Skeletal muscle tissue (tissue), 4 donors: Measurements from ENCODE around the gene RUVBL1. TPM values are rescaled to one million over a fixed set of nuclear protein-coding genes. Genes with fewer than 3 reads are reported as not detected.

Experiments used
- H3K27ac ChIP-seq: one replicate; pipeline ENCODE4 v1.7.0; 2013; ENCODE audit warnings: mild to moderate bottlenecking, low read depth, low read length, inconsistent platforms
- H3K27me3 ChIP-seq, 3 donors: one replicate each; pipeline ENCODE4 v1.7.0; 2013; ENCODE audit warnings: low read length in 3 of 3; ENCODE audit not compliant: control insufficient read depth in 3 of 3, insufficient read depth in 3 of 3
- H3K36me3 ChIP-seq, 3 donors: one replicate each; pipeline ENCODE4 v1.7.0; 2013; ENCODE audit warnings: low read length in 3 of 3; ENCODE audit not compliant: control insufficient read depth in 3 of 3, insufficient read depth in 3 of 3
- H3K4me1 ChIP-seq, 3 donors: one replicate each; pipeline ENCODE4 v1.7.0; 2013; ENCODE audit warnings: low read length in 3 of 3, mild to moderate bottlenecking in 3 of 3; ENCODE audit not compliant: control insufficient read depth in 3 of 3, insufficient read depth in 3 of 3
- H3K4me3 ChIP-seq, 3 donors: one replicate each; pipeline ENCODE4 v1.7.0; 2013; ENCODE audit warnings: low read length in 3 of 3
- H3K9ac ChIP-seq, 3 donors: one replicate each; pipeline ENCODE4 v1.7.0; 2013; ENCODE audit warnings: low read length in 3 of 3, mild to moderate bottlenecking in 3 of 3, moderate library complexity in 2 of 3, low read depth in 1 of 3
- H3K9me3 ChIP-seq, 3 donors: one replicate each; pipeline ENCODE4 v1.7.0; 2013; ENCODE audit warnings: low read length in 3 of 3; ENCODE audit not compliant: control insufficient read depth in 3 of 3
- total RNA-seq: library from RNA; depleted of rRNA; stranded (reverse); fragments of >200 nt; gene quantifications from one replicate; pipeline ENCODE4 v1.2.3, GENCODE V29; 2014
- donor health status: Osteomylitis.

Gene RUVBL1
- total RNA-seq, 1 donor from 2014 or later = 39.1 TPM

- H3K9me3 ChIP-seq = no peaks in the 10 kb centered on the region
- H3K27ac ChIP-seq = no peak overlapping the region
- no peak overlapping the region for H3K9ac ChIP-seq
- H3K27me3 ChIP-seq = no peaks in the 10 kb centered on the region
- peaks cover 9 to 36% (median 24%) of the 10 kb centered on the region in 3 donors for H3K4me1 ChIP-seq
- no peak overlapping the region for H3K4me3 ChIP-seq
- H3K36me3 ChIP-seq = peaks cover 57 to 64% (median 60%) of the 10 kb centered on the region in 3 donors
Measured at GRCh38 chr3:128071771-128072453, 51.7 kb downstream of the RUVBL1 start.

GRCh38 chr3:128070898-128071591 lies 52.6 kb downstream of the RUVBL1 start:
- Histone ChIP-seq H3K9me3 (no peaks in the 10 kb centered on the region), H3K4me1 (peaks cover 8 to 30% (median 20%) of the 10 kb centered on the region in 3 donors), H3K27ac (no peak overlapping the region), H3K27me3 (no peaks in the 10 kb centered on the region), H3K36me3 (peaks cover 66 to 72% (median 68%) of the 10 kb centered on the region in 3 donors), H3K9ac (peak overlapping the region in 1 of 3 donors; percentile 25), H3K4me3 (no peak overlapping the region)

- Histone ChIP-seq H3K4me3 (no peak overlapping the region), H3K9me3 (no peaks in the 10 kb centered on the region)
Measured at GRCh38 chr3:128069271-128069670, 54.3 kb downstream of the RUVBL1 start.

GRCh38 chr3:128068156-128068620 lies 55.4 kb downstream of the RUVBL1 start:
- H3K9ac ChIP-seq = no peak overlapping the region
- H3K9me3 ChIP-seq = no peaks in the 10 kb centered on the region
- no peak overlapping the region for H3K27ac ChIP-seq
- H3K4me3 ChIP-seq = no peak overlapping the region
- H3K4me1 ChIP-seq = peaks cover 0 to 17% (median 7%) of the 10 kb centered on the region in 3 donors
- H3K27me3 ChIP-seq = no peaks in the 10 kb centered on the region
- peaks cover 88 to 92% (median 88%) of the 10 kb centered on the region in 3 donors for H3K36me3 ChIP-seq

More at GRCh38 chr3:128069271-128069670, 54.3 kb downstream of the RUVBL1 start:
- peaks cover 79 to 88% (median 80%) of the 10 kb centered on the region in 3 donors for H3K36me3 ChIP-seq
- H3K27ac ChIP-seq = no peak overlapping the region
- no peak overlapping the region for H3K9ac ChIP-seq
- H3K4me1 ChIP-seq = peaks cover 0 to 17% (median 8%) of the 10 kb centered on the region in 3 donors
- H3K27me3 ChIP-seq = no peaks in the 10 kb centered on the region

- peaks cover 0 to 14% (median 4%) of the 10 kb centered on the region in 3 donors for H3K4me1 ChIP-seq
- no peak overlapping the region for H3K27ac ChIP-seq
- no peak overlapping the region for H3K4me3 ChIP-seq
- H3K27me3 ChIP-seq = no peaks in the 10 kb centered on the region
- no peak overlapping the region for H3K9ac ChIP-seq
- peaks cover 85 to 92% (median 90%) of the 10 kb centered on the region in 3 donors for H3K36me3 ChIP-seq
- no peaks in the 10 kb centered on the region for H3K9me3 ChIP-seq
Measured at GRCh38 chr3:128067489-128067888, 56.1 kb downstream of the RUVBL1 start.

GRCh38 chr3:128066676-128067075 lies 56.9 kb downstream of the RUVBL1 start:
- Histone ChIP-seq H3K9me3 (no peaks in the 10 kb centered on the region), H3K4me3 (no peak overlapping the region), H3K9ac (no peak overlapping the region), H3K27me3 (no peaks in the 10 kb centered on the region), H3K27ac (no peak overlapping the region), H3K4me1 (peaks cover 0 to 8% (median 2%) of the 10 kb centered on the region in 3 donors), H3K36me3 (peaks cover 85 to 93% (median 90%) of the 10 kb centered on the region in 3 donors)

- no peak overlapping the region for H3K27ac ChIP-seq
- no peaks in the 10 kb centered on the region for H3K9me3 ChIP-seq
- no peaks in the 10 kb centered on the region for H3K27me3 ChIP-seq
- no peak overlapping the region for H3K9ac ChIP-seq
- H3K36me3 ChIP-seq = peaks cover 86 to 93% (median 92%) of the 10 kb centered on the region in 3 donors
- H3K4me1 ChIP-seq = peaks cover 0 to 7% (median 2%) of the 10 kb centered on the region in 3 donors
- H3K4me3 ChIP-seq = no peak overlapping the region
Measured at GRCh38 chr3:128066114-128066513, 57.5 kb downstream of the RUVBL1 start.

GRCh38 chr3:128064962-128065361 lies 58.6 kb downstream of the RUVBL1 start:
- H3K27ac ChIP-seq = no peak overlapping the region
- H3K9ac ChIP-seq = no peak overlapping the region
- H3K36me3 ChIP-seq = peaks cover 86 to 93% (median 92%) of the 10 kb centered on the region in 3 donors
- H3K27me3 ChIP-seq = no peaks in the 10 kb centered on the region
- no peak overlapping the region for H3K4me3 ChIP-seq
- no peaks in the 10 kb centered on the region for H3K9me3 ChIP-seq
- peaks cover 0 to 4% (median 2%) of the 10 kb centered on the region in 3 donors for H3K4me1 ChIP-seq

GRCh38 chr3:128063865-128064264 lies 59.7 kb downstream of the RUVBL1 start:
- no peak overlapping the region for H3K27ac ChIP-seq
- H3K4me3 ChIP-seq = no peak overlapping the region
- peaks cover 84 to 93% (median 92%) of the 10 kb centered on the region in 3 donors for H3K36me3 ChIP-seq
- no peaks in the 10 kb centered on the region for H3K9me3 ChIP-seq
- no peak overlapping the region for H3K9ac ChIP-seq
- no peaks in the 10 kb centered on the region for H3K27me3 ChIP-seq
- peaks cover 0 to 4% (median 2%) of the 10 kb centered on the region in 3 donors for H3K4me1 ChIP-seq
